AG10803 (cell line): Measurements from ENCODE around the gene CFAP410.
"Not testable (repeated sequence)": the region's sequence is repeated elsewhere in the genome, so short reads cannot be mapped to it uniquely, and the experiment has no call there.

Source experiments
- DNase-seq: peaks from one replicate; pipeline ENCODE4 v3.0.0; 2010; ENCODE audit warnings: low read depth
- H3K4me3 ChIP-seq: 2 replicates; pipeline ENCODE4 v1.5.1; 2011; ENCODE audit warnings: mild to moderate bottlenecking, low read length, control low read depth
- TF ChIP-seq, protein P1 (sequence below): conservative IDR thresholded peaks from 2 replicates; pipeline ENCODE4 v1.5.1; 2011; ENCODE audit warnings: mild to moderate bottlenecking, low read length, control low read depth, inconsistent platforms

The CFAP410 gene

GRCh38 chr21:44286716-44287632 lies 52.2 kb downstream of the CFAP410 start:
- TF ChIP-seq, protein P1, sequence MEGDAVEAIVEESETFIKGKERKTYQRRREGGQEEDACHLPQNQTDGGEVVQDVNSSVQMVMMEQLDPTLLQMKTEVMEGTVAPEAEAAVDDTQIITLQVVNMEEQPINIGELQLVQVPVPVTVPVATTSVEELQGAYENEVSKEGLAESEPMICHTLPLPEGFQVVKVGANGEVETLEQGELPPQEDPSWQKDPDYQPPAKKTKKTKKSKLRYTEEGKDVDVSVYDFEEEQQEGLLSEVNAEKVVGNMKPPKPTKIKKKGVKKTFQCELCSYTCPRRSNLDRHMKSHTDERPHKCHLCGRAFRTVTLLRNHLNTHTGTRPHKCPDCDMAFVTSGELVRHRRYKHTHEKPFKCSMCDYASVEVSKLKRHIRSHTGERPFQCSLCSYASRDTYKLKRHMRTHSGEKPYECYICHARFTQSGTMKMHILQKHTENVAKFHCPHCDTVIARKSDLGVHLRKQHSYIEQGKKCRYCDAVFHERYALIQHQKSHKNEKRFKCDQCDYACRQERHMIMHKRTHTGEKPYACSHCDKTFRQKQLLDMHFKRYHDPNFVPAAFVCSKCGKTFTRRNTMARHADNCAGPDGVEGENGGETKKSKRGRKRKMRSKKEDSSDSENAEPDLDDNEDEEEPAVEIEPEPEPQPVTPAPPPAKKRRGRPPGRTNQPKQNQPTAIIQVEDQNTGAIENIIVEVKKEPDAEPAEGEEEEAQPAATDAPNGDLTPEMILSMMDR, result no peak
- no peak overlapping the region for H3K4me3 ChIP-seq
- no peak for DNase-seq

DNA sequence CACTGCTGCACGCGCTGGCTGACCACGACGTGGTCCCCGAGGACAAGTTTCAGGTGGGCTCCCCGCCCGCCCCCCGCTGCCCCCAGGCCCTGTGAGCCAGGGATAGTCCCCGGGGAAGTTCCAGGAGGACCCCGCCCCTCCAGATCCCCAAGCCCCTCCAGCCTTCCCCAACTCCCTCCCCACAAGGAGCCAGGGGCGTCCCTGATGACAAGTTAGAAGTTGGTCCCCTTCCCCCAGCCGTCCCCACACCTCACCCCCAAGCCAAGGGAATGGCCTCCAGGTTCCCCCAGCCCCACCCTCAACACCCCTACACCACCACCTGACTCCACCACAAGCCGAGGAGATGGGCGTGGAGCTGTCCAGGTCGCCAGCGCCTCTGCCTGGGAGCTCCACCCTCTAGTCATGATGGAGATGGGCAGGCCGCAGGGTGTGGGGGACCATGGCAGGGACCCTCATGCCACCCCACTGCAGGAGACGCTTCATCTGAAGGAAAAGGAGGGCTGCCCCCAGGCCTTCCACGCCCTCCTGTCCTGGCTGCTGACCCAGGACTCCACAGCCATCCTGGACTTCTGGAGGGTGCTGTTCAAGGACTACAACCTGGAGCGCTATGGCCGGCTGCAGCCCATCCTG lies 53.0 kb downstream of the CFAP410 start:
- TF ChIP-seq, protein P1, result no peak
- no peak overlapping the region for H3K4me3 ChIP-seq
- DNase-seq, result no peak

DNA sequence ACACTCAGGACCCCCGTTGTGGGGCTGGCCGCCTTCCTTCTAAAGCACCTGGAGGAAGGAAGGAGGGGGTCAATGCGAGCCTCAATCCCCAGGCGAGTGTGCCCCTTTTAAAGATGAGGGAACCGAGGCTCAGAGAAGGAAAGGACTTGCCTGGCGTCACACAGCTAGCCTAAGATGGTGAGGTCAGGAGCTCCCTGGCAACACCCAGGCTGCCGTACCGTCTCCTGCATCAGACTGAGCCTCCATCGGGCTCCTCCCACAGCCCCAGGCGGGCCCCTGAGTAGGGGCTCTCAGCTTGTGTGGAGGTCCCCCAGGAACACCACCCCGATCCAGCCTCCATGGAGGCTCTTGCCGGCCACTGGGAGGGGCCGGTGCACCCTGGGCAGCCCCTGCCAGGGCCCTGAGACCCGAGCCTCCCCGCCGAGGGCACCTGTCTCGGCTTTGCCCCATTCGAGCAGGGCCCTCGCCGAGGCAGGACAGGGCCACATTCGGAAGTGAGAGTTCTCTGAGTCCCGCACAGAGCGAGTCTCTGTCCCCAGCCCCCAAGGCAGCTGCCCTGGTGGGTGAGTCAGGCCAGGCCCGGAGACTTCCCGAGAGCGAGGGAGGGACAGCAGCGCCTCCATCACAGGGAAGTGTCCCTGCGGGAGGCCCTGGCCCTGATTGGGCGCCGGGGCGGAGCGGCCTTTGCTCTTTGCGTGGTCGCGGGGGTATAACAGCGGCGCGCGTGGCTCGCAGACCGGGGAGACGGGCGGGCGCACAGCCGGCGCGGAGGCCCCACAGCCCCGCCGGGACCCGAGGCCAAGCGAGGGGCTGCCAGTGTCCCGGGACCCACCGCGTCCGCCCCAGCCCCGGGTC lies 53.8 kb downstream of the CFAP410 start, which contains the start of gene AIRE:
Gene AIRE (plus strand): TSS at position 739 of the 855 bp plus-strand sequence. CDS start 131 bp downstream, outside the sequence.
- TF ChIP-seq, protein P1, result no peak
- H3K4me3 ChIP-seq, result no peak within 1 kb of the TSS
- DNase-seq, result peak; percentile 19

- TF ChIP-seq, protein P1, result no peak
- DNase-seq, result no peak
- no peak overlapping the region for H3K4me3 ChIP-seq
These were observed 55.2 kb downstream of the CFAP410 start for GRCh38 chr21:44283948-44284347.

DNA sequence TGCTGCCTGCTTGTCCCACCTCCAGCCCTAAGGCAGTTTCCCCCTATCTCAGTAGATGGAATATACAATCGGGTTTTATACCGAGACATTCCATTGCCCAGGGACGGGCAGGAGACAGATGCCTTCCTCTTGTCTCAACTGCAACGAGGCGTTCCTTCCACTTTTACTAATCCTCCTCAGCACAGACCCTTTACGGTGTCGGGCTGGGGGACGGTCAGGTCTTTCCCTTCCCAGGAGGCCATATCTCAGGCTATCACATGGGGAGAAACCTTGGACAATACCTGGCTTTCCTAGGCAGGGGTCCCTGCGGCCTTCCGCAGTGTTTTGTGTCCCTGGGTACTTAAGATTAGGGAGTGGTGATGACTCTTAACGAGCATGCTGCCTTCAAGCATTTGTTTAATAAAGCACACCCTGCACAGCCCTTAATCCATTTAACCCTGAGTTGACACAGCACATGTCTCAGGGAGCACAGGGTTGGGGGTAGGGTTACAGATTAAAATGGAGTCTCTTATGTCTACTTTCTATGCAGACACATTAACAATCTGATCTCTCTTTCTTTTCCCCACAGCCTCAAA lies 55.9 kb downstream of the CFAP410 start:
- DNase-seq, H3K4me3 ChIP-seq: not testable (repeated sequence)

- TF ChIP-seq, protein P1, result no peak
- no peak for DNase-seq
- no peak overlapping the region for H3K4me3 ChIP-seq
These were observed 56.8 kb downstream of the CFAP410 start for GRCh38 chr21:44282370-44282769.

- no peak overlapping the region for H3K4me3 ChIP-seq
- DNase-seq, result no peak
- TF ChIP-seq, protein P1, result no peak
These were observed 57.4 kb downstream of the CFAP410 start for GRCh38 chr21:44281801-44282200.
